ENCODE measurements around the gene FOXF2.
"Not testable (repeated sequence)": the region's sequence is repeated elsewhere in the genome, so short reads cannot be mapped to it uniquely, and the experiment has no call there.

The FOXF2 gene

DNA sequence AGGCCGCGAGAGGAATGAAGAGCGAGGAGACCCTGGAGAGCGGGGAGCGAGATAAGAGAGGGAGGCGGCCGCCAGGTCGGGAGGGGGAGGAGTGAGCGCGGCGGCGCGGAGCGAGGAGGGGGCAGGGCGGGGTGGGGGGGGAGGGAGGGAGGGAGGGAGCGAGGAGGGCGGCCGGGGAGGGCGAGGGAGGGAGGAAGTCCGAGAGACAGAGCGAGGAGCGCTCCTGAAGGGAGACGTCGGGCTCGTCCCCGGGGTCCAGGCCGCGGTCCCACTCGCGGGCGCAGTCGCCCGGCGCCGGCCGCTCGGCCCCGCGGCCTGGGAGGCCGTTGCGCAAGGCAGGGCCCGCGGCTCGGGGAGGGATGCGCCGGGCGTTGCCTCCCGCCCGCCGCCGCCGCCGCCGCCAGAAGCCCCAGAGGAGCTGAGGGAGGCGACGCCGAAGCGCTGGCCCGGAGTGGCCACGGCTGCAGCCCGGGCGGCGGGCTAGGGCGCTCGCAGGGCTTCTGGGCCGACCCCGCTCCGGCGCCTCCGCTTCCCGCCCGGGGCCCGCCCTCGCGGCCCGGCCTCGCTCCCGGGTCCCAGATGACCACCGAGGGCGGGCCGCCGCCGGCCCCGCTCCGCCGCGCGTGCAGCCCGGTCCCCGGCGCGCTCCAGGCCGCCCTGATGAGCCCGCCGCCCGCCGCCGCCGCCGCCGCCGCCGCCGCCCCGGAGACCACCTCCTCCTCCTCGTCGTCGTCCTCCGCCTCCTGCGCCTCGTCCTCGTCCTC lies at the start of gene FOXF2:
FOXF2 (plus strand) TSS at position 208 of the 764 bp plus-strand sequence; CDS start at position 580, 372 bp downstream.
- DNase-seq, result no peak

- no peak for DNase-seq
Observed at GRCh38 chr6:1346101-1346500, 43.3 kb upstream of the FOXF2 start.

DNA sequence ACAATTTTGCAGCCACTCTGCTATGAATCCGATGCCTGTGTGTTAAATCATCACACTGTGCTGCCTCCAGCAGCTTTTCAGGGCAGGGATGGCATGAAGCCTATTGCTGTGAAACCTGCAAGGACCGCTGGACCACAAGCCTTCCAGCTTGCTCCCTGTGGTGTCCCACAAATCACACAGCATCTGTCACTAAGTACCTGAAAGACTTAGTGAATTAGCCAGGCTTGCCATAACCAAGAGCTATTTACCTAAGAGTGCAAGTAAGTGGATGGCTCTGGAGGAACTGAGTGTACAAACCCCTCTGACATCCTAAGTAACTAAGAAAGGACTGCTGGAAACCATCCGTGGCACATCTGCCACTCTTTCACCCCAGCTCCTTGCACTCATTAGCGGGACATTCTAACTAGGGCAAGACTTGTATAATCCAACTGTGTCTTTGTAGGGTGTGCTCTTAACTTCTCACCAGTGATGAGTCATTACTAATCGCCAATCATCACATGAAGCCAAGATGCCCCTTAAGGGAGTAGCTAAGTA lies 42.8 kb upstream of the FOXF2 start:
- DNase-seq, result no peak

GRCh38 chr6:1347161-1347560 lies 42.2 kb upstream of the FOXF2 start:
- DNase-seq, result no peak

- no peak for DNase-seq
Observed at GRCh38 chr6:1348675-1349074, 40.7 kb upstream of the FOXF2 start.

GRCh38 chr6:1349655-1350054 lies 39.7 kb upstream of the FOXF2 start:
- no peak for DNase-seq

DNA sequence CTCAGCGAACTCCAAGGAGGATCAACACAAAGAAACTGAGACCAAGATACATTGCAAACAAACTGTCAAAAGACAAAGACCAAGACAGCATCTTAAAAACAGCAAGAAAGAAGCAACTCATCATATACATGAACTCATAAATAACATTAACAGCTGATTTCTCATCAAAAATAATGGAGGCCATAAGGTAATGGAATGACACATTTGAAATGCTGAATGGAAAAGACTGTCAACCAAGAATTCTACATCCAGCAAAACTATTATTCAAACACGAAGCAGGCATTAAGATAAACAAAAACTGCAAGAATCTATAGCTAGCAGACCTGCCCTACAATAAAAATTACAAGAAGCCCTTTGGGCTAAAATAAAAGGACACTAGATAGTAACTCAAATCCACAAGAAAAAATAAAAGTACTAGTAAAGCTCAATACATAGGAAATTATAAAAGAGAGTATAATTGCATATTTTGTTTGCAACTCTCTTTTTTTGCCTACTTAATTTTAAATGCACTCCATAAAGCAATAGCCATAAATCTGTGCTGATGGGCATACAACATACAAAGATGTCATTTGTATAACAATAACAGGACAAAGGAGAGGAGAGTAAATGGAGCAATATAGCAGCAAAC lies 37.9 kb upstream of the FOXF2 start:
- DNase-seq, result no peak

GRCh38 chr6:1355068-1355467 lies 34.3 kb upstream of the FOXF2 start:
- not testable (repeated sequence) for DNase-seq

DNA sequence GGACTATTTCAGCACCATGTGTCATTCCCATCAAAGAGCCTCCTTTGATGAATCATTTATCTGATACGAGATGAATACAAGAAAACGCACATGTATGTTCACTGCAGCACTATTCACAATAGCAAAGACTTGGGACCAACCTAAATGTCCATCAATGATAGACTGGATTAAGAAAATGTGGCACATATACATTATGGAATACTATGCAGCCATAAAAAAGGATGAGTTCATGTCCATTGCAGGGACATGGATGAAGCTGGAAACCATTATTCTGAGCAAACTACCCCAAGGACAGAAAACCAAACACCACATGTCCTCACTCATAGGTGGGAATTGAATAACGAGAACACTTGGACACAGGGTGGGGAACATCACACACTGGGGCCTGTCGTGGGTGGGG lies 27.7 kb upstream of the FOXF2 start:
- DNase-seq, result not testable (repeated sequence)

DNA sequence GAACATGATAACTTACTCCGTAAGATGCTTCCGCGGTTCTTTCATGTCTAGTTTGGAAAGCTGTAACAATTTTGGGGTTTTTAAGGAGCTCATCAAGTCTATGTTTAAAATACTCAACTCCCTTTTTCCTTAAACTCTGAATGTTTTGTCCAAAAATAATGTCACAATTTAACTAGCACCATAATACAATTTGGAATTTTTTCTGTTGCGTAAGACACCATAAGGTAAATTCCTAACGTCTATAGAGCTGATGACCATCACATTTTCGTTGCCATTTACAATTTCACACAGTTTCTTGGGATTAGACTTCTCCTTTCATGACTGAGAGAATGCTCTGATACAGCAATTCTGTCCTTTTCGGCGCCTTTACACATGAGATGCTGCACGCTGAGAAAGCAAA lies 26.7 kb upstream of the FOXF2 start:
- DNase-seq, result no peak

- no peak for DNase-seq
Observed at GRCh38 chr6:1363298-1363697, 26.1 kb upstream of the FOXF2 start.

GRCh38 chr6:1363729-1364572 lies 25.4 kb upstream of the FOXF2 start:
- DNase-seq, result no peak

DNA sequence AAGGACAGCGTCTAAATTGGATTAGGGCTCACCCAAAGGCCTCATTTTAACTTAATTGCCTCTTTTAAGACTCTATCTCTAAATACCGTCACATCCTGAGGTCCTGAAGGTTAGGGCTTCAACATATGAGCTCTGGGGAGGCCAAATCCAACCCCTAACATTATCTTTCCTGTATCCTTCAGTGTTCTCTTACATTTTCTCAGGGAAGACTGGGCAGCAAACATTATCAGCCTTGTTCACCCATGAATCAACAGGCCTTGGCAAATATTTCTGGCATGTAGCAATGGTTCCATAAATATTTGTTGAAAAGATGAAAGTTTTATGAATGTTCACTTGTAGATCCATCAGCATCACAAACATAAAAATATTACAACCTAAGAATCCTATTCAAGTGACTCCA lies 24.6 kb upstream of the FOXF2 start:
- no peak for DNase-seq

DNA sequence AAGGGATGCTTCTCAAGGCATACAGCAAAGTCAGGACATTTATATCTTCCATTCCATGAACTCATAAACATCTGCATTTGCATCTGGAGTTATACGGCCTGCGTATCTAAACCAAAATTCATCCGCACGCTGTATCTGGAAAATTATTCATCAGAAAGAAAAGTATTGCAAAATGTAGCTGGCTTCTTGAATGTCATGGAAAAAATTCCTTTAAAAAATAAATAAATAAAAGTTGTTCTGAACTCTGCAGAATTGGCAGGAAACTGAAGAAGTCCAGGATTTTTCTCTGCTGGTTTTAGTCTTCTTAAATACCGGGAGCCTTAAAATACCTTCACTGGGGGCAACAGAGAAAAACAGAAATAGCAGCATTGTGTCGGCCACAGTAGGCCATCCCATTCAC lies 23.7 kb upstream of the FOXF2 start:
- no peak for DNase-seq

DNA sequence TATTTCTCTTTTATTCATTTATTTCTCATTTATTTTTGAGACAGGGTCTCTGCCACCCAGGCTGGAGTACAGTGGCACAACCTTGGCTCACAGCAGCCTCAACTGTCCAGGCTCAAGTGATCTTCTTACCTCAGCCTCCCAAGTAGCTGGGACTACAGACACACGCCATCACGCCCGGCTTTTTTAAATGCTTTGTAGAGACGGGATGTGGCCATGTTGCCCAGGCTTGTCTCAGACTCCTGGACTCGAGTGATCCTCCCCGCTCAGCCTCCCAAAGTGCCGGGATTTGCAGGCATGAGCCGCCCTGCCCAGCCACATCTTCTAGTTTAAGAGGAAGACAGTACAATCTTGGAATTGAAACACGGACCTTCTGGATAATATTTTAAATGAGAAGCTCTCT lies 21.6 kb upstream of the FOXF2 start:
- no peak for DNase-seq

DNA sequence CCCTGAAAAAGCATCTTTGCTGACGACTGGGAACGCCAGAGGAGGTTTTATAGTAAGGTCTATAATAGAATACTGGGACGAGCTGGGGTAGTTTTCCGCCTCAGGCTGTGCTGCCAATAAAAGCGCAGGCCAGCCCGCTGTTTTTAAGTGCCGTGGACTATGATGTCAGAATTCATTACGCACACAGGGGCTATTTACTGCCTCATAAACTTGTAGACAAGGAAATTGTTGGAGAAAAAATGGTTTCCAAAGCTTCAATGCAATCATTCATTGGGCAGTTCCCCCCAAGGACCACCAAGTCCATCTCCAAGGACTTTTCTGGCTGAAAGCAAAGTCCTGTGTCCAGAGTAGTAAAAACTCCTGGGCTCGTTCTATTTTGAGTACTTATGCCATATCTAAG lies 20.4 kb upstream of the FOXF2 start:
- DNase-seq, result no peak

DNA sequence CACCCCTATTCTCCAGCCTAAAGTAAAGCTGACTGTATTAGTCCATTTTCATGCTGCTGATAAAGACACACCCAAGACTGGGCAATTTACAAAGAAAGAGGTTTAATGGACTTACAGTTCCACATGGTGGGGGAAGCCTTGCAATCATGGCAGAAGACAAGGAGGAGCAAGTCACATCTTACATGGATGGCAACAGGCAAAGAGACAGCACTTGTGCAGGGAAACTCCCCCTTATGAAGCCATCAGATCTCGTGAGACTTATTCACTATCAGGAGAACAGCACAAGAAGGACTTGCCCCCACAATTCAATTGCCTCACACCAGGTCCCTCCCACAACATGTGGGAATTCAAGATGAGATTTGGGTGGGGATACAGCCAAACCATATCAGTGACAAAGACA lies 19.7 kb upstream of the FOXF2 start:
- DNase-seq, result not testable (repeated sequence)

DNA sequence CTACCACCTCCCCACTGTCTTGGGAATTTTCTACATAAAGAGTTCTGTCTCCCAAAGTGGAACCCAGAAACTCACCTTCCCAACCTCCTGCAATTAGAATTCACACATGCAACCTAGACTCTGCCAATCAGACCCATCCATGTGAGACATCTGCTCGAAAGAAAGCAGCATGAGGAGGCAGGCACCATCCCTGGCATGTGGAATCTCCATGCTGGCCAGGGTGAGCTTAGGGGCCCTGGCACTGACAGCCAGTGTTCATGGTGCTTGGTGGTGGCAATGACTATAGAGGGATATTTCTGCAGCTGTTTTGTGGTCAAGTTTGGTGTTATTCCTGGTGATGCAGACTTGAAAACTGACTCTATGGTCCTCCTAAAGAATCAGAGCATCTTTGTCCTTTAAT lies 17.4 kb upstream of the FOXF2 start:
- DNase-seq, result no peak

DNA sequence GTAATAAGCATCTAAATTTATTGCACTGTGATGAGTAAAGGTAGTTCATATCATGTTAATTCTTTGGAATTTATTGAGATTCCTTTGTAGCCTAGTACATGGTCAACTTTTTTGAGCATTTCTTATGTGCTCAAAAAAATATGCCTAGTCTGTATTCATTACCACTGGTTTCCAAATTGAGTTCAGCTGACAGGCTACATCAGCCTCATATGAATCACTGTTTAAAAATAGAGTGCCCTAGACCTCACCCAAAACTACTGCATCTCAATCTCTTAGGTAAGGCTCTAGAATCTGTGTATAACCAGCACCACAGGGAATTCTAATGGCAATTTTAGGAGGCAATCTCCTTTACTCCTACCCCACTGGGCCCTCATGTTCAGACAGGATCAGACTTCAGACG lies 16.7 kb upstream of the FOXF2 start:
- no peak for DNase-seq

DNA sequence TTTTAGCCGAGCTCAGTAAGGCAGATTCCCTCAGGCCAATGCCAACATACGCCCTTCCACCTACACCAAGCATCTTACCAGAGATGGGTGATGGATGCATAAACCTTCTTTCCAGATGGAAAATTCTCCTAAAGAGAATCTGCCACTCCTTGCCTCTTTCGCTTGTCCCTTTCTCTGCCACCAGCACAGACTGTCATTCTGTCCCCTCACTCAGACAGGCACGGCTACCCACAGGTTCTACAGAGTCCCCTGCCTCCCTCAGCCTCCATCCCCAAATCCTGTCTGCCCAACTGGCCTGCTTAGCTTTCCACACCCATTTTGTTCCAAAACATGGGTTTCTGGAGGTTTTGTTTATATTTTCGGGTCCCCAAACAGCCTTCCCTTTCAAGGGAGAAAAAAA lies 12.7 kb upstream of the FOXF2 start:
- no peak for DNase-seq

- DNase-seq, result no peak
Observed at GRCh38 chr6:1377526-1377925, 11.8 kb upstream of the FOXF2 start.

DNA sequence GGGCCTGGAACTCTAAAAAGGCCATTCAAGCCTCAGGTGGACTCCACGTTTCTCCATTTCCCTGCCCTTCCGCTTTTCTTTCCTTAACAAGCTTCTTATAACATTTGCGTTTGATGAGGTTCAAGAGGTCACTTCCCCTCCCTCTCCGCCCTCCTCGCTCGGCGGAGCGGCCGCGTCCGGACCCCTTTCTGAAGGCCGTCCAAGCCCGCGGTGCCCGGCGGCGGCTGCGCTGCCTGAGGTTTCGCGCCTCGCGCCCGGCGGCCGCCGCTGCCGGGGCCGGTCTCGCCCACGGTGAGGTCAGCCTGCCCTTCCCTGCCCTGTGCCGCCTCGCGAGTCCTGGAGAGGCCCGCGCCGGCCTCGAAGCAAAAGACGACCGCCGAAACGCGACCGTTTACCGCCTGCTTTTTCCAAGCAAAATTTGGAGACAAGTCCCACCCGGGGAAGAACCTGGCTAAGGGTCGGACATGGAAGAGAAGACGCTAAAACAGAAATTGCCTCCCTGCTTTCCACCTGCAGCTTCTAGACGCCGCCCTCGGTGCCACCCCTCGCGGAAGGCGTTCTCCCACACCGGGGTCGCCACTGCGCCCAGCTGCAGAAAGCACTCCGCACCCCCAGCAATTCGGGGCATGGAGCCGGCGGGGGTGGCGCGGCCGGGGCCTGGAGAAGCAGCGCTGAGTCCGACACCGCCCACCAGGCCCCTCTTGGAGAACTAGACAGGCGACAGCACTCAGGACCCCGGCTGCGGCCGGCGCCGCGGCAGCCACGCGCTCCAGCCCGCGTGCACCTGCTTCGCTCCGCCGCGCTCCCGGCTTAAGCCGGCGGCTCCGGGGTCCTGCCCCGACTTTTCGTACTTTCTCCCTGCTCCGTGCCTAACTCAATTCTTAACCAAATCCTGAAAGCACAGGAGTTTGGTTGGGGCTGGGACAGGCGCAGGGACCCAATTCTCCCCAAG lies 11.0 kb upstream of the FOXF2 start:
- no peak for DNase-seq

All from CD4-positive, alpha-beta T cell treated with Interferon alpha-2 for 1 hour (primary cell).